Type B pancreatic cell (in vitro differentiated cells): Measurements from ENCODE around the gene METTL8. TPM values are rescaled to one million over a fixed set of nuclear protein-coding genes. Genes with fewer than 3 reads are reported as not detected.
"Not testable (repeated sequence)": the region's sequence is repeated elsewhere in the genome, so short reads cannot be mapped to it uniquely, and the experiment has no call there.

Experiments used
- DNase-seq: peaks from one replicate; pipeline ENCODE4 v3.0.0; 2021; ENCODE audit warnings: mixed read lengths; ENCODE audit not compliant: unreplicated experiment; ENCODE audit errors: extremely low spot score
- H3K27ac Mint-ChIP-seq: 2 replicates; pipeline ENCODE4 v1.8.0; 2021; ENCODE audit warnings: mild to moderate bottlenecking, mixed read lengths
- H3K27me3 Mint-ChIP-seq: 2 replicates; pipeline ENCODE4 v1.8.0; 2021; ENCODE audit warnings: mixed read lengths
- H3K36me3 Mint-ChIP-seq: 2 replicates; pipeline ENCODE4 v1.8.0; 2021; ENCODE audit warnings: mixed read lengths
- H3K4me1 Mint-ChIP-seq: one replicate; pipeline ENCODE4 v1.8.0; 2021; ENCODE audit warnings: mixed read lengths; ENCODE audit not compliant: unreplicated experiment
- H3K4me3 Mint-ChIP-seq: 2 replicates; pipeline ENCODE4 v1.8.0; 2021; ENCODE audit warnings: mild to moderate bottlenecking, mixed read lengths
- H3K9me3 Mint-ChIP-seq: 2 replicates; pipeline ENCODE4 v1.8.0; 2021; ENCODE audit warnings: mixed read lengths
- CTCF ChIP-seq: fragments of 200-600 bp; sonication (generic); conservative IDR thresholded peaks from 2 replicates; pipeline ENCODE4 v1.5.0; 2021; ENCODE audit warnings: antibody characterized with exemption, mild to moderate bottlenecking
- total RNA-seq: library from RNA; stranded (reverse); gene quantifications from 2 replicates; pipeline ENCODE4 v1.2.1, GENCODE V29; 2021; ENCODE audit warnings: low replicate concordance

The METTL8 gene
- total RNA-seq, 1 donor from 2014 or later: 30.4 TPM

DNA sequence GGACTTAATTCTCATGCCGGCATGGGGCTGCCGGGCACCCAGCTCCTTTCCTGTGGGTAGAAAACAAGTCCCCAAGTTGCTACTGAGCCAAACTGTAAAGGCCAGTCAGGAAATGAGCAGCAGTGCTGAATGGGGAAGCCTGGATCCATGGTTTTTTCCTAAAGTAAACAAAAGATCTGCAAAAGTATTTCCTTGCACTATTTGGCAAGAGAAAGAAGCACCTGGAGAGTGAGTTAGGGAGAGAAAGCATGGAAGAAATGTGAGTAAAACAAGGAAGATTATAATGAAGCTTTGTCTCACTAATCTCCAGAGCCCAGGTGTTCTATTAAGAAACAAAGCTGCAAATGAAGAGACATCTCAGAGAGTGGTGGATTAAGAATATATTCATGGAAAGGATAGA is 117.6 kb downstream of the METTL8 start:
- no peaks in the 10 kb centered on the region for H3K27me3 Mint-ChIP-seq
- no peak for TF ChIP-seq CTCF
- H3K9me3 Mint-ChIP-seq: peaks cover 6% of the 10 kb centered on the region
- peaks cover 18% of the 10 kb centered on the region for H3K36me3 Mint-ChIP-seq
- DNase-seq: no peak
- H3K27ac Mint-ChIP-seq: no peak overlapping the region
- H3K4me1 Mint-ChIP-seq: peaks cover 7% of the 10 kb centered on the region
- H3K4me3 Mint-ChIP-seq: no peak overlapping the region

- Mint-ChIP-seq H3K36me3 (peaks cover 16% of the 10 kb centered on the region), H3K9me3 (peaks cover 9% of the 10 kb centered on the region), H3K4me3 (no peak overlapping the region), H3K4me1 (peaks cover 7% of the 10 kb centered on the region), H3K27ac (no peak overlapping the region), H3K27me3 (no peaks in the 10 kb centered on the region)
- TF ChIP-seq CTCF: no peak
- no peak for DNase-seq
These were observed 118.0 kb downstream of the METTL8 start for GRCh38 chr2:171315781-171316180.

DNA sequence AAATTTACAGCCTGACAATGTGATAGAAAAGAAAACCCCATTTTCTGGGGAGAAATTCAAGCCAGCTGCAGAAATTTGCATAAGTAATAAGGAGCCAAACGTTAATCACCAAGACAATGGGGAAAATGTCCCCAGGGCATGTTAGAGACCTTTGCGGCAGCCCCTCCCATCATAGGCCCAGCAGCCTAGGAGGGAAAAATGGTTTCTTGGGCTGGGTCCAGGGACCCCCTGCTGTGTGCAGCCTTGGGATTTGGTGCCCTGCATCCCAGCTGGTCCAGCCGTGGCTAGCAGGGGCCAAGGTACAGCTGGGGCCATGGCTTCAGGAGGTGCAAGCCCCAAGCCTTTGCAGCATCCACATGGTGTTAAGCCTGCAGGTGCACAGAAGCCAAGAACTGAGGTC is 121.6 kb downstream of the METTL8 start:
- Mint-ChIP-seq H3K36me3 (peaks cover 14% of the 10 kb centered on the region), H3K9me3 (peaks cover 11% of the 10 kb centered on the region)
- DNase-seq, H3K4me3 Mint-ChIP-seq, H3K27ac Mint-ChIP-seq, H3K4me1 Mint-ChIP-seq, H3K27me3 Mint-ChIP-seq: not testable (repeated sequence)

DNA sequence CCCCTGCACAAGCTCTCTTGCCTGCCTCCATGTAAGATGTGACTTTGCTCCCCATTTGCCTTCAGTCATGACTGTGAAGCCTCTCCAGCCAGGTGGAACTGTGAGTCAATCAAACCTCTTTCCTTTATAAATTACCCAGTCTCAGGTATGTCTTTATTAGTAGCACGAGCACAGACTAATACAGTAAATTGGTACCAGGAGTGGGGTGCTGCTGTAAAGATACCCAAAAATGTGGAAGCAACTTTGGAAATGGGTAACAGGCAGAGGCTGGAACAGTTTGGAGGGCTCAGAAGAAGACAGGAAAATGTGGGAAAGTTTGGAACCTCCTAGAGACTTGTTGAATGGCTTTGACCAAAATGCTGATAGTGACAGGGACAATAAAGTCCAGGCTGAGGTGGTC is 122.2 kb downstream of the METTL8 start:
- H3K4me3 Mint-ChIP-seq, H3K27ac Mint-ChIP-seq, H3K27me3 Mint-ChIP-seq, H3K4me1 Mint-ChIP-seq, DNase-seq: not testable (repeated sequence)
- peaks cover 11% of the 10 kb centered on the region for H3K9me3 Mint-ChIP-seq
- peaks cover 14% of the 10 kb centered on the region for H3K36me3 Mint-ChIP-seq

- Mint-ChIP-seq H3K36me3 (peaks cover 14% of the 10 kb centered on the region), H3K27ac (no peak overlapping the region), H3K4me1 (no peaks in the 10 kb centered on the region), H3K9me3 (peaks cover 11% of the 10 kb centered on the region), H3K27me3 (no peaks in the 10 kb centered on the region), H3K4me3 (no peak overlapping the region)
- no peak for TF ChIP-seq CTCF
- no peak for DNase-seq
These were observed 122.9 kb downstream of the METTL8 start for GRCh38 chr2:171310889-171311288.

GRCh38 chr2:171309455-171310286 is 124.1 kb downstream of the METTL8 start:
- H3K9me3 Mint-ChIP-seq: peaks cover 15% of the 10 kb centered on the region
- no peak for DNase-seq
- H3K4me1 Mint-ChIP-seq: no peaks in the 10 kb centered on the region
- no peak for TF ChIP-seq CTCF
- no peak overlapping the region for H3K4me3 Mint-ChIP-seq
- no peaks in the 10 kb centered on the region for H3K27me3 Mint-ChIP-seq
- H3K36me3 Mint-ChIP-seq: peaks cover 14% of the 10 kb centered on the region
- H3K27ac Mint-ChIP-seq: no peak overlapping the region
